Smooth muscle cell (in vitro differentiated cells): Measurements from ENCODE around the gene SKI. TPM values are rescaled to one million over a fixed set of nuclear protein-coding genes. Genes with fewer than 3 reads are reported as not detected.

Source experiments
- DNase-seq: peaks from one replicate; lab custom pipeline; 2025; ENCODE audit not compliant: unreplicated experiment; lab: John Stamatoyannopoulos, UW
- H2AFZ ChIP-seq: fragments of 200-600 bp; sonication (generic); 2 replicates; pipeline ENCODE4 v1.6.0; 2016; ENCODE audit warnings: antibody characterized with exemption, low read depth, mild to moderate bottlenecking
- H3F3A ChIP-seq: fragments of 200-600 bp; sonication (generic); 2 replicates; pipeline ENCODE4 v1.6.0; 2017; ENCODE audit warnings: antibody characterized with exemption, low read depth
- H3K27ac ChIP-seq: fragments of 200-600 bp; sonication (generic); 2 replicates; pipeline ENCODE4 v1.5.1; 2016; ENCODE audit warnings: low read depth, mild to moderate bottlenecking
- H3K27me3 ChIP-seq: fragments of 200-600 bp; sonication (generic); 2 replicates; pipeline ENCODE4 v1.6.1; 2016; ENCODE audit warnings: low read depth, mild to moderate bottlenecking
- H3K36me3 ChIP-seq: fragments of 200-600 bp; sonication (generic); 2 replicates; pipeline ENCODE4 v1.5.1; 2016; ENCODE audit warnings: low read depth
- H3K4me1 ChIP-seq: fragments of 200-600 bp; sonication (generic); 2 replicates; pipeline ENCODE4 v1.5.1; 2016; ENCODE audit warnings: low read depth
- H3K4me2 ChIP-seq: fragments of 200-600 bp; sonication (generic); 2 replicates; pipeline ENCODE4 v1.6.0; 2016; ENCODE audit warnings: mild to moderate bottlenecking
- H3K4me3 ChIP-seq: fragments of 200-600 bp; sonication (generic); 2 replicates; pipeline ENCODE4 v1.5.1; 2016; ENCODE audit warnings: mild to moderate bottlenecking
- H3K79me2 ChIP-seq: fragments of 200-600 bp; sonication (generic); 2 replicates; pipeline ENCODE4 v1.6.0; 2016; ENCODE audit warnings: low read depth, mild to moderate bottlenecking
- H3K9ac ChIP-seq: fragments of 200-600 bp; sonication (generic); 2 replicates; pipeline ENCODE4 v1.6.0; 2016; ENCODE audit warnings: low read depth
- H3K9me3 ChIP-seq: fragments of 200-600 bp; sonication (generic); replicated peaks from 2 replicates; pipeline ENCODE4 v1.5.1; 2016; ENCODE audit warnings: low read depth
- H4K20me1 ChIP-seq: fragments of 200-600 bp; sonication (generic); 2 replicates; pipeline ENCODE4 v1.6.0; 2016; ENCODE audit warnings: low read depth
- WGBS: methylation state at CpG from one replicate; pipeline ENCODE4 v1.1.7; 2016; ENCODE audit warnings: low lambda C conversion rate; 5-methylcytosine and 5-hydroxymethylcytosine counted together
- polyA plus RNA-seq: library from polyadenylated mRNA; unstranded; fragments of >200 nt; fragmentation: Nextera tagmentation; extraction: Ambion mirVana; gene quantifications from 2 replicates; pipeline ENCODE4 v1.2.1, GENCODE V29; 2016
- total RNA-seq: library from RNA; depleted of rRNA; stranded (reverse); fragments of >200 nt; gene quantifications from 2 replicates; pipeline ENCODE4 v1.2.3, GENCODE V29; 2014
- TF ChIP-seq, protein P1 (sequence below): fragments of 200-600 bp; sonication (generic); IDR thresholded peaks from 2 replicates; pipeline ENCODE4 v1.5.1; 2017; ENCODE audit warnings: borderline replicate concordance, mild to moderate bottlenecking, antibody characterized with exemption; ENCODE audit not compliant: insufficient read depth, poor library complexity, severe bottlenecking

Gene SKI
- total and polyA plus RNA-seq, 2 experiments from 2014 or later, result 4.2 to 19.6 TPM

GRCh38 chr1:2249559-2249906, 21.4 kb downstream of the SKI start:
- H3F3A ChIP-seq, result no peaks in the 10 kb centered on the region
- no peaks in the 10 kb centered on the region for H3K36me3 ChIP-seq
- WGBS, result 95% methylated on average over 8 of the region's 8 CpGs
- H3K4me2 ChIP-seq, result no peak overlapping the region
- DNase-seq, result no peak
- no peak overlapping the region for H2AFZ ChIP-seq
- TF ChIP-seq, protein P1, sequence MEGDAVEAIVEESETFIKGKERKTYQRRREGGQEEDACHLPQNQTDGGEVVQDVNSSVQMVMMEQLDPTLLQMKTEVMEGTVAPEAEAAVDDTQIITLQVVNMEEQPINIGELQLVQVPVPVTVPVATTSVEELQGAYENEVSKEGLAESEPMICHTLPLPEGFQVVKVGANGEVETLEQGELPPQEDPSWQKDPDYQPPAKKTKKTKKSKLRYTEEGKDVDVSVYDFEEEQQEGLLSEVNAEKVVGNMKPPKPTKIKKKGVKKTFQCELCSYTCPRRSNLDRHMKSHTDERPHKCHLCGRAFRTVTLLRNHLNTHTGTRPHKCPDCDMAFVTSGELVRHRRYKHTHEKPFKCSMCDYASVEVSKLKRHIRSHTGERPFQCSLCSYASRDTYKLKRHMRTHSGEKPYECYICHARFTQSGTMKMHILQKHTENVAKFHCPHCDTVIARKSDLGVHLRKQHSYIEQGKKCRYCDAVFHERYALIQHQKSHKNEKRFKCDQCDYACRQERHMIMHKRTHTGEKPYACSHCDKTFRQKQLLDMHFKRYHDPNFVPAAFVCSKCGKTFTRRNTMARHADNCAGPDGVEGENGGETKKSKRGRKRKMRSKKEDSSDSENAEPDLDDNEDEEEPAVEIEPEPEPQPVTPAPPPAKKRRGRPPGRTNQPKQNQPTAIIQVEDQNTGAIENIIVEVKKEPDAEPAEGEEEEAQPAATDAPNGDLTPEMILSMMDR, result no peak
- H3K9me3 ChIP-seq, result no peaks in the 10 kb centered on the region
- H3K27ac ChIP-seq, result no peak overlapping the region
- H3K27me3 ChIP-seq, result no peaks in the 10 kb centered on the region
- H3K79me2 ChIP-seq, result peaks cover 97% of the 10 kb centered on the region
- H3K4me1 ChIP-seq, result peaks cover 48% of the 10 kb centered on the region
- H3K4me3 ChIP-seq, result no peak overlapping the region
- H4K20me1 ChIP-seq, result peaks cover 99% of the 10 kb centered on the region
- no peak overlapping the region for H3K9ac ChIP-seq

- no peak overlapping the region for H3K4me3 ChIP-seq
- no peaks in the 10 kb centered on the region for H3K27me3 ChIP-seq
- H3K4me1 ChIP-seq, result peaks cover 47% of the 10 kb centered on the region
- TF ChIP-seq, protein P1, result no peak
- H3K79me2 ChIP-seq, result peaks cover 99% of the 10 kb centered on the region
- no peak overlapping the region for H3K9ac ChIP-seq
- H3K4me2 ChIP-seq, result no peak overlapping the region
- DNase-seq, result no peak
- peaks cover 100% of the 10 kb centered on the region for H4K20me1 ChIP-seq
- no peak overlapping the region for H3K27ac ChIP-seq
- H2AFZ ChIP-seq, result no peak overlapping the region
- WGBS, result 90% methylated on average over 26 of the region's 27 CpGs
- H3K36me3 ChIP-seq, result no peaks in the 10 kb centered on the region
- H3K9me3 ChIP-seq, result no peaks in the 10 kb centered on the region
- peaks cover 2% of the 10 kb centered on the region for H3F3A ChIP-seq
These were observed 22.7 kb downstream of the SKI start for GRCh38 chr1:2250721-2251281.

DNA sequence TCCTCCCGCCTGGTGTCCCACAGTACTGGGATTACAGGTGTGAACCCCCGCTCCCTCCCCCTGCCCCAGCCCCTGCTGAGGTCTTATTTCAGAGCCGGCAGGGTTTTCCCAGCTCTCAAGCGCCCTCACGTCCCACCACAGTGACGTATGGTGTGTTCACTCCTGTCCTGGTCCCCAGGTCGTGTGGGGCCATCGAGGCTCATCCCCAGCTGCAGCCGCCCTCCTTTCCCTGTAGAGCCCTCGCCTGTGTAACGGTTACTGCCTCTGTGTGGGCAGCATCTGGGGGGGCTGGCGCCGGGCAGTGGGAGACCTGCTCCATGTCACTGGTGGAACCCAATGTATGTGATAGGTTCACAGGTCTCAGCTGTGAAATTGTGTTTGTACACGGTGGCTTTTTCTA, 23.2 kb downstream of the SKI start:
- no peaks in the 10 kb centered on the region for H3K36me3 ChIP-seq
- H3K9ac ChIP-seq, result no peak overlapping the region
- WGBS, result 89% methylated on average over 14 of the region's 14 CpGs
- peaks cover 100% of the 10 kb centered on the region for H4K20me1 ChIP-seq
- H3K27me3 ChIP-seq, result no peaks in the 10 kb centered on the region
- peaks cover 8% of the 10 kb centered on the region for H3F3A ChIP-seq
- peaks cover 100% of the 10 kb centered on the region for H3K79me2 ChIP-seq
- no peak overlapping the region for H3K4me3 ChIP-seq
- H3K9me3 ChIP-seq, result no peaks in the 10 kb centered on the region
- H3K4me2 ChIP-seq, result no peak overlapping the region
- TF ChIP-seq, protein P1, result no peak
- H2AFZ ChIP-seq, result no peak overlapping the region
- no peak overlapping the region for H3K27ac ChIP-seq
- DNase-seq, result no peak
- H3K4me1 ChIP-seq, result peaks cover 42% of the 10 kb centered on the region

- no peaks in the 10 kb centered on the region for H3K27me3 ChIP-seq
- H3K9me3 ChIP-seq, result no peaks in the 10 kb centered on the region
- no peak for DNase-seq
- no peaks in the 10 kb centered on the region for H3K36me3 ChIP-seq
- TF ChIP-seq, protein P1, result no peak
- 86% methylated on average over 17 of the region's 17 CpGs for WGBS
- H4K20me1 ChIP-seq, result peaks cover 100% of the 10 kb centered on the region
- no peak overlapping the region for H3K4me3 ChIP-seq
- no peak overlapping the region for H2AFZ ChIP-seq
- H3K9ac ChIP-seq, result no peak overlapping the region
- peaks cover 12% of the 10 kb centered on the region for H3F3A ChIP-seq
- H3K79me2 ChIP-seq, result peaks cover 100% of the 10 kb centered on the region
- H3K27ac ChIP-seq, result no peak overlapping the region
- peaks cover 37% of the 10 kb centered on the region for H3K4me1 ChIP-seq
- no peak overlapping the region for H3K4me2 ChIP-seq
These were observed 23.7 kb downstream of the SKI start for GRCh38 chr1:2251786-2252185.
